ENCODE measurements around the gene CIAO2B.

CIAO2B gene

GRCh38 chr16:66882702-66883101 is 51.5 kb downstream of the CIAO2B start:
- DNase-seq (ENCODE audit: low read depth), result no peak
- no peak overlapping the region for H3K4me3 ChIP-seq (replicated peaks; ENCODE audit: low read depth, low read length)
- no peak for TF ChIP-seq CTCF (IDR thresholded peaks at IDR 0.05; ENCODE audit: low read length, missing control alignments)
